GM12878 (cell line): ENCODE data around the gene MVB12B. TPM values are rescaled to one million over a fixed set of nuclear protein-coding genes. Genes with fewer than 3 reads are reported as not detected.

Experiments
- ATAC-seq: fragments of 200-7000 bp; cut with Tn5 transposase; 3 replicates; pipeline ENCODE4 v1.9.1; 2020; ENCODE audit warnings: mild to moderate bottlenecking, moderate library complexity
- BruUV-seq: library from RNA; stranded (reverse); fragments of 400-500 nt; replicated peaks from 2 replicates; lab custom pipeline; 2021; lab: Mats Ljungman, UMichigan
- CTCF ChIA-PET: fragments of 300-600 bp; sonication (Branson Sonifier 250); formaldehyde crosslinking; extraction: SDS; loops from one replicate; lab custom pipeline; 2021; ENCODE audit warnings: inconsistent platforms; lab: Yijun Ruan, JAX
- POLR2A ChIA-PET: fragments of 350-600 bp; formaldehyde crosslinking; extraction: SDS; loops from one replicate; lab custom pipeline; 2021; ENCODE audit warnings: inconsistent platforms; lab: Charles Lee
- RAD21 ChIA-PET: fragments of 300-600 bp; sonication (Branson Sonifier 250); formaldehyde crosslinking; loops from one replicate; lab custom pipeline; 2023; ENCODE audit warnings: antibody characterized with exemption; ENCODE audit not compliant: unreplicated experiment; lab: Charles Lee
- SMC1A ChIA-PET: fragments of 300-600 bp; sonication (Branson Sonifier 250); formaldehyde crosslinking; loops from one replicate; lab custom pipeline; 2023; ENCODE audit not compliant: unreplicated experiment, uncharacterized antibody; lab: Charles Lee
- DNase-seq: peaks from one replicate; pipeline ENCODE4 v3.0.0-alpha.2; 2011; ENCODE audit warnings: low read depth, low spot score
- FAIRE-seq: peaks from 3 replicates; lab custom pipeline; 2011; peaks lifted over from hg19 to GRCh38; lab: Jason Lieb, UNC
- H2AFZ ChIP-seq: 2 replicates; pipeline ENCODE4 v1.6.0; 2011; ENCODE audit warnings: low read depth, low read length, control low read depth; ENCODE audit not compliant: control insufficient read depth
- H3K27ac ChIP-seq: 2 replicates; pipeline ENCODE4 v1.5.1; 2011; ENCODE audit warnings: control low read depth; ENCODE audit not compliant: control insufficient read depth, insufficient read depth
- H3K27me3 ChIP-seq, 2 experiments: replicated peaks in 1 of 2; 2 replicates each; pipeline versions ENCODE4 v1.6.0 to v1.6.1; 2011; ENCODE audit warnings: low read length in 1 of 2; ENCODE audit not compliant: control insufficient read depth in 2 of 2, insufficient read depth in 2 of 2
- H3K36me3 ChIP-seq, 2 experiments: 2 replicates each; pipeline ENCODE4 v1.5.1; 2011; ENCODE audit warnings: low read length in 1 of 2; ENCODE audit not compliant: control insufficient read depth in 2 of 2, insufficient read depth in 2 of 2
- H3K4me1 ChIP-seq: 2 replicates; pipeline ENCODE4 v1.6.1; 2011; ENCODE audit warnings: mild to moderate bottlenecking, low read length, moderate library complexity, mixed read lengths; ENCODE audit not compliant: control insufficient read depth, insufficient read depth
- H3K4me2 ChIP-seq: 2 replicates; pipeline ENCODE4 v1.6.0; 2011; ENCODE audit warnings: control low read depth; ENCODE audit not compliant: control insufficient read depth, insufficient read depth
- H3K4me3 ChIP-seq: fragments of 200-600 bp; sonication (generic); 2 replicates; pipeline ENCODE4 v1.5.1; 2016
- H3K79me2 ChIP-seq: 2 replicates; pipeline ENCODE4 v1.6.0; 2011; ENCODE audit warnings: low read length; ENCODE audit not compliant: control insufficient read depth, insufficient read depth
- H3K9ac ChIP-seq: 2 replicates; pipeline ENCODE4 v1.8.0; 2011; ENCODE audit warnings: low read length, control low read depth, mixed read lengths; ENCODE audit not compliant: control insufficient read depth, insufficient read depth
- H3K9me3 ChIP-seq: replicated peaks from 3 replicates; pipeline ENCODE4 v1.5.1; 2011; ENCODE audit warnings: mild to moderate bottlenecking, low read length; ENCODE audit not compliant: control insufficient read depth, insufficient read depth
- H4K20me1 ChIP-seq: 2 replicates; pipeline ENCODE4 v1.6.0; 2011; ENCODE audit not compliant: control insufficient read depth, insufficient read depth
- BCLAF1 ChIP-seq: fragments of 450-650 bp; IDR thresholded peaks from 2 replicates; pipeline ENCODE4 v1.6.1; 2017; ENCODE audit warnings: antibody characterized with exemption, mild to moderate bottlenecking, moderate library complexity
- ESRRA ChIP-seq: IDR thresholded peaks from 2 replicates; pipeline ENCODE4 v1.6.1; 2012; ENCODE audit warnings: mild to moderate bottlenecking, low read length, improper control_type of control experiment
- FOXM1 ChIP-seq: IDR thresholded peaks from 2 replicates; pipeline ENCODE4 v1.6.1; 2012; ENCODE audit warnings: low read depth, mild to moderate bottlenecking, inconsistent platforms, low read length, moderate library complexity
- POLR2AphosphoS5 ChIP-seq: IDR thresholded peaks from 2 replicates; pipeline ENCODE4 v1.6.1; 2011; ENCODE audit warnings: mild to moderate bottlenecking, low read length, inconsistent platforms
- POU2F2 ChIP-seq: IDR thresholded peaks from 3 replicates; pipeline ENCODE4 v1.6.1; 2011; ENCODE audit warnings: low read depth, mild to moderate bottlenecking, low read length, borderline replicate concordance
- RBBP5 ChIP-seq: fragments of 200-600 bp; sonication (generic); conservative IDR thresholded peaks from 2 replicates; pipeline ENCODE4 v1.6.1; 2016
- RELB ChIP-seq: fragments of 450-650 bp; IDR thresholded peaks from 2 replicates; pipeline ENCODE4 v1.6.1; 2017; ENCODE audit warnings: low read depth, mild to moderate bottlenecking, moderate library complexity
- TCF3 ChIP-seq: IDR thresholded peaks from 2 replicates; pipeline ENCODE4 v1.6.1; 2012; ENCODE audit warnings: low read depth, mild to moderate bottlenecking, low read length, borderline replicate concordance; ENCODE audit not compliant: insufficient read depth
- WRNIP1 ChIP-seq: IDR thresholded peaks from 2 replicates; pipeline ENCODE4 v1.6.1; 2011; ENCODE audit warnings: low read depth, low read length, improper control_type of control experiment, borderline replicate concordance
- YBX1 ChIP-seq: fragments of 450-650 bp; IDR thresholded peaks from 2 replicates; pipeline ENCODE4 v1.6.1; 2016; ENCODE audit warnings: antibody characterized with exemption
- ZNF622 ChIP-seq: fragments of 450-650 bp; IDR thresholded peaks from 2 replicates; pipeline ENCODE4 v1.6.1; 2017; ENCODE audit warnings: mild to moderate bottlenecking, inconsistent platforms
- WGBS: methylation state at CpG from one replicate; pipeline ENCODE4 v1.1.6; 2016; ENCODE audit warnings: low lambda C conversion rate; ENCODE audit not compliant: insufficient replicate concordance, insufficient coverage; ENCODE audit errors: missing lambda C conversion rate; 5-methylcytosine and 5-hydroxymethylcytosine counted together
- in situ Hi-C: fragments of 300-500 bp; cut with MboI; formaldehyde crosslinking; loops from 9 replicates; pipeline ENCODE4 v1.14.3; 2018; ENCODE audit warnings: mixed read lengths
- intact Hi-C: fragments of 100-400 bp; cut with micrococcal nuclease; formaldehyde crosslinking; loops from one replicate; pipeline ENCODE4 v1.14.2; 2022; ENCODE audit not compliant: unreplicated experiment
- polyA plus RNA-seq, 11 experiments: library from polyadenylated mRNA; depleted of rRNA in 4 of 11; unstranded in 6 of 11; stranded (reverse) in 5 of 11; fragments of >200 nt; fragmentation: Nextera tagmentation in 4 of 11; fragmentation: Illumina TruSeq in 1 of 11; extraction: Ambion mirVana in 4 of 11; extraction: Trizol in 1 of 11; gene quantifications; 1 replicate in 1 of 11; 2 replicates in 10 of 11; pipeline versions ENCODE4 v1.2.1 to v1.2.3, GENCODE V29; 2011 to 2016; ENCODE audit warnings: inconsistent platforms in 2 of 11, missing spikeins in 2 of 11, low read depth in 1 of 11
- total RNA-seq, 4 experiments: library from RNA; depleted of rRNA in 3 of 4; stranded (reverse); fragments of >200 nt in 3 of 4; fragmentation: Illumina TruSeq in 1 of 4; extraction: Trizol in 1 of 4; gene quantifications; 2 replicates each; pipeline versions ENCODE4 v1.2.1 to v1.2.3, GENCODE V29; 2013 to 2021
- TF ChIP-seq, protein P1 (sequence below): fragments of 450-650 bp; IDR thresholded peaks from 2 replicates; pipeline ENCODE4 v1.6.1; 2014; ENCODE audit warnings: mild to moderate bottlenecking
- TF ChIP-seq, protein P2 (sequence below): IDR thresholded peaks from 2 replicates; pipeline ENCODE4 v1.6.1; 2011; ENCODE audit warnings: borderline replicate concordance, low read depth, mild to moderate bottlenecking, moderate library complexity, low read length; ENCODE audit not compliant: insufficient read depth, poor library complexity, severe bottlenecking

Gene MVB12B
- total and polyA plus RNA-seq, 10 of the 15 experiments (the other 5 are each of a cell fraction or from before 2014, with no cell fraction given): 0.08 TPM; not detected in 9

DNA sequence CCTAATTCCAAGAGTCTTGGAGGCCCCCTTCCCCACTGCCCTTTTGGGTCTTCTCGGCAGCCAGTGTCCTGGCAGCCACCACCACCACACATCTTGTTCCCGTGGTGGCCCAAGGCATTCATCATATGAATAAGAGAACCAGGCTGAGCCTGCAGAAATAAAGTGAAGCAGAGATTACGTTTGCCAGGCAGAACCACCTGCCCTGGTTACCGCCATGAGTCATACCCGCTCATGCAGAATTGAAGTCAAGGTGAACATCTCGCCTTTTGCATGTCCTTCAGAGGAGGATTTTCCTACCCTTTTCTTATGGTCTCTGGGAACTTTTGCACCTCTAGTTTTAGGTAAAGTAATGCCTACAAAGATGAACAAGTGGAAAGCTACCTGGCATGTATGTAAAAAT, 167.6 kb downstream of the MVB12B start:
- intact Hi-C loops: loop anchor here (5.0 to 10.0 kb wide), 3 partner anchors 97 to 1087 kb away; no protein-coding TSS in a partner anchor
- ChIA-PET SMC1A (interaction anchor here (0.6 kb wide), 1 partner anchor 89 kb away, joined by 5 read pairs; no protein-coding TSS in a partner anchor), POLR2A (no interaction called here), CTCF (interaction anchor here (0.6 to 1.7 kb wide), 2 partner anchors 95 to 730 kb away, joined by 3 read pairs; no protein-coding TSS in a partner anchor), RAD21 (no interaction called here)
- no peak overlapping the region for H3K4me2 ChIP-seq
- H3K27ac ChIP-seq: no peak overlapping the region
- no peaks in the 10 kb centered on the region for H4K20me1 ChIP-seq
- DNase-seq (no peak), ATAC-seq (no peak), FAIRE-seq (no peak)
- WGBS: 1% methylated on average over 6 of the region's 6 CpGs
- BruUV-seq: no TSS peak
- in situ Hi-C loops: loop anchor here (5.0 kb wide), 1 partner anchor 192 kb away; no protein-coding TSS in a partner anchor
- no peak overlapping the region for H3K4me3 ChIP-seq
- H2AFZ ChIP-seq: no peak overlapping the region
- no peaks in the 10 kb centered on the region for H3K36me3 ChIP-seq
- H3K9ac ChIP-seq: no peak overlapping the region
- no peak for TF ChIP-seq ESRRA
- TF ChIP-seq YBX1: no peak
- TF ChIP-seq, protein P1, sequence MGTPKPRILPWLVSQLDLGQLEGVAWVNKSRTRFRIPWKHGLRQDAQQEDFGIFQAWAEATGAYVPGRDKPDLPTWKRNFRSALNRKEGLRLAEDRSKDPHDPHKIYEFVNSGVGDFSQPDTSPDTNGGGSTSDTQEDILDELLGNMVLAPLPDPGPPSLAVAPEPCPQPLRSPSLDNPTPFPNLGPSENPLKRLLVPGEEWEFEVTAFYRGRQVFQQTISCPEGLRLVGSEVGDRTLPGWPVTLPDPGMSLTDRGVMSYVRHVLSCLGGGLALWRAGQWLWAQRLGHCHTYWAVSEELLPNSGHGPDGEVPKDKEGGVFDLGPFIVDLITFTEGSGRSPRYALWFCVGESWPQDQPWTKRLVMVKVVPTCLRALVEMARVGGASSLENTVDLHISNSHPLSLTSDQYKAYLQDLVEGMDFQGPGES: no peak
- TF ChIP-seq ZNF622: no peak
- TF ChIP-seq POLR2AphosphoS5: no peak
- no peak for TF ChIP-seq RELB
- TF ChIP-seq TCF3: no peak
- no peak for TF ChIP-seq WRNIP1
- TF ChIP-seq, protein P2, sequence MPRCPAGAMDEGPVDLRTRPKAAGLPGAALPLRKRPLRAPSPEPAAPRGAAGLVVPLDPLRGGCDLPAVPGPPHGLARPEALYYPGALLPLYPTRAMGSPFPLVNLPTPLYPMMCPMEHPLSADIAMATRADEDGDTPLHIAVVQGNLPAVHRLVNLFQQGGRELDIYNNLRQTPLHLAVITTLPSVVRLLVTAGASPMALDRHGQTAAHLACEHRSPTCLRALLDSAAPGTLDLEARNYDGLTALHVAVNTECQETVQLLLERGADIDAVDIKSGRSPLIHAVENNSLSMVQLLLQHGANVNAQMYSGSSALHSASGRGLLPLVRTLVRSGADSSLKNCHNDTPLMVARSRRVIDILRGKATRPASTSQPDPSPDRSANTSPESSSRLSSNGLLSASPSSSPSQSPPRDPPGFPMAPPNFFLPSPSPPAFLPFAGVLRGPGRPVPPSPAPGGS: no peak
- TF ChIP-seq FOXM1: no peak
- no peak for TF ChIP-seq BCLAF1
- TF ChIP-seq RBBP5: no peak
- TF ChIP-seq POU2F2: no peak
- no peaks in the 10 kb centered on the region for H3K9me3 ChIP-seq
- H3K79me2 ChIP-seq: no peaks in the 10 kb centered on the region
- H3K4me1 ChIP-seq: no peaks in the 10 kb centered on the region
- no peaks in the 10 kb centered on the region; a peak in 1 of 4 replicates for H3K27me3 ChIP-seq
